Endothelial cell of umbilical vein (primary cell): ENCODE data around the gene MED15. TPM values are rescaled to one million over a fixed set of nuclear protein-coding genes. Genes with fewer than 3 reads are reported as not detected.

ENCODE experiments used
- BruUV-seq: library from RNA; stranded (reverse); fragments of 400-500 nt; replicated peaks from 2 replicates; lab custom pipeline; 2021; lab: Mats Ljungman, UMichigan
- CTCF ChIA-PET: fragments of 300-600, 350-600 bp; sonication (Branson Sonifier 250); formaldehyde crosslinking; loops from one replicate; lab custom pipeline; 2021; ENCODE audit warnings: antibody characterized with exemption, inconsistent platforms; lab: Charles Lee
- POLR2A ChIA-PET: fragments of 300-600, 350-600 bp; sonication (Branson Sonifier 250); formaldehyde crosslinking; loops from one replicate; lab custom pipeline; 2021; ENCODE audit warnings: antibody characterized with exemption, inconsistent platforms; lab: Charles Lee
- DNase-seq: peaks from one replicate; pipeline ENCODE4 v3.0.0-alpha.2; 2011; ENCODE audit warnings: low read depth, low spot score
- FAIRE-seq: peaks from 2 replicates; lab custom pipeline; 2011; peaks lifted over from hg19 to GRCh38; lab: Jason Lieb, UNC
- H2AFZ ChIP-seq: 2 replicates; pipeline ENCODE4 v1.6.0; 2012; ENCODE audit warnings: low read depth, low read length, control low read depth, inconsistent platforms
- H3K27ac ChIP-seq: 2 replicates; pipeline ENCODE4 v1.5.1; 2011; ENCODE audit warnings: low read depth, mild to moderate bottlenecking, control low read depth, low read length, moderate library complexity; ENCODE audit not compliant: insufficient read depth
- H3K27me3 ChIP-seq, 2 experiments: 2 replicates each; pipeline versions ENCODE4 v1.6.0 to v1.6.1; 2011; ENCODE audit warnings: low read length in 2 of 2, mixed read lengths in 1 of 2; ENCODE audit not compliant: control insufficient read depth in 2 of 2, insufficient read depth in 2 of 2
- H3K36me3 ChIP-seq, 2 experiments: 2 replicates in 1 of 2; 3 replicates in 1 of 2; pipeline ENCODE4 v1.5.1; 2011; ENCODE audit warnings: low read length in 2 of 2, mild to moderate bottlenecking in 1 of 2, moderate library complexity in 1 of 2; ENCODE audit not compliant: control insufficient read depth in 2 of 2, insufficient read depth in 2 of 2; ENCODE audit errors: extremely low read depth in 1 of 2
- H3K4me1 ChIP-seq: 3 replicates; pipeline ENCODE4 v1.5.1; 2011; ENCODE audit warnings: mild to moderate bottlenecking, low read length; ENCODE audit not compliant: control insufficient read depth, insufficient read depth; ENCODE audit errors: extremely low read depth
- H3K4me2 ChIP-seq: 2 replicates; pipeline ENCODE4 v1.6.1; 2011; ENCODE audit warnings: low read length, control low read depth, mixed read lengths; ENCODE audit not compliant: insufficient read depth
- H3K4me3 ChIP-seq, 3 experiments: fragments of 200-600 bp in 1 of 3; sonication (generic), shearing (Covaris generic) in 1 of 3; replicated peaks in 1 of 3; 2 replicates each; pipeline ENCODE4 v1.5.1; 2011 to 2016; ENCODE audit warnings: control low read depth in 3 of 3, low read length in 3 of 3, mild to moderate bottlenecking in 2 of 3, inconsistent platforms in 1 of 3, low read depth in 1 of 3, moderate library complexity in 1 of 3; ENCODE audit not compliant: insufficient read depth in 1 of 3
- H3K79me2 ChIP-seq: 2 replicates; pipeline ENCODE4 v1.6.0; 2012; ENCODE audit warnings: low read length, inconsistent platforms; ENCODE audit not compliant: control insufficient read depth, insufficient read depth
- H3K9ac ChIP-seq: replicated peaks from 2 replicates; pipeline ENCODE3; 2011; ENCODE audit warnings: low read length, control low read depth; ENCODE audit not compliant: insufficient read depth; ENCODE audit errors: extremely low read depth
- H3K9me1 ChIP-seq: replicated peaks from 3 replicates; pipeline ENCODE4 v1.6.0; 2011; ENCODE audit warnings: mild to moderate bottlenecking, low read length; ENCODE audit not compliant: control insufficient read depth, insufficient read depth; ENCODE audit errors: extremely low read depth
- H3K9me3 ChIP-seq: replicated peaks from 2 replicates; pipeline ENCODE4 v1.5.1; 2012; ENCODE audit warnings: low read length, inconsistent platforms; ENCODE audit not compliant: control insufficient read depth, insufficient read depth
- H4K20me1 ChIP-seq: replicated peaks from 2 replicates; pipeline ENCODE3; 2011; ENCODE audit warnings: mild to moderate bottlenecking, low read length; ENCODE audit not compliant: control insufficient read depth, insufficient read depth; ENCODE audit errors: extremely low read depth
- CTCF ChIP-seq, 2 donors: IDR thresholded peaks; 1 replicate in 1 of 2; 2 replicates in 1 of 2; pipeline ENCODE4 v1.5.1; 2011; ENCODE audit warnings: low read length in 2 of 2, mild to moderate bottlenecking in 2 of 2, moderate library complexity in 2 of 2, control low read depth in 1 of 2, inconsistent platforms in 1 of 2, low read depth in 1 of 2; ENCODE audit not compliant: insufficient read depth in 1 of 2; ENCODE audit errors: extremely low read depth in 1 of 2
- EZH2 ChIP-seq: IDR thresholded peaks from 2 replicates; pipeline ENCODE4 v1.6.1; 2012; ENCODE audit warnings: borderline replicate concordance, low read depth, mild to moderate bottlenecking, moderate library complexity, low read length, inconsistent platforms; ENCODE audit not compliant: severe bottlenecking
- FOS ChIP-seq: IDR thresholded peaks from 2 replicates; pipeline ENCODE4 v1.6.1; 2011; ENCODE audit warnings: mild to moderate bottlenecking, low read length, moderate library complexity, borderline replicate concordance; ENCODE audit not compliant: insufficient read depth
- GATA2 ChIP-seq: IDR thresholded peaks from 2 replicates; pipeline ENCODE4 v1.7.0; 2011; ENCODE audit warnings: low read depth, mild to moderate bottlenecking, moderate library complexity, mixed read lengths, low read length; ENCODE audit not compliant: insufficient read length, insufficient read depth
- JUN ChIP-seq: IDR thresholded peaks from 2 replicates; pipeline ENCODE4 v1.6.1; 2011; ENCODE audit warnings: borderline replicate concordance, low read depth; ENCODE audit not compliant: insufficient read length, insufficient read depth
- MAX ChIP-seq: IDR thresholded peaks from 2 replicates; pipeline ENCODE4 v1.6.1; 2011; ENCODE audit not compliant: insufficient read depth, insufficient read length
- MYC ChIP-seq: IDR thresholded peaks from one replicate; pipeline ENCODE4 v1.6.1; 2011; ENCODE audit warnings: mild to moderate bottlenecking, low read depth, low read length
- POLR2A ChIP-seq: IDR thresholded peaks from 2 replicates; pipeline ENCODE4 v1.6.1; 2012; ENCODE audit warnings: low read depth, mild to moderate bottlenecking, control low read depth, low read length
- POLR2AphosphoS5 ChIP-seq: IDR thresholded peaks from 2 replicates; pipeline ENCODE4 v1.6.1; 2012; ENCODE audit warnings: low read depth, mild to moderate bottlenecking, control low read depth, low read length, moderate library complexity; ENCODE audit not compliant: insufficient read depth
- dilution Hi-C: fragments of 300-500 bp; cut with MboI; formaldehyde crosslinking; loops from one replicate; pipeline ENCODE4 v1.15.0; 2019; ENCODE audit warnings: low sequenced_read_pairs; ENCODE audit not compliant: extremely low pct_ligation_motif_present
- intact Hi-C: fragments of 100-400 bp; cut with micrococcal nuclease; formaldehyde crosslinking; loops from one replicate; pipeline ENCODE4 v1.10.0; 2022
- polyA plus RNA-seq, 4 experiments: library from polyadenylated mRNA; depleted of rRNA in 3 of 4; stranded (reverse) in 3 of 4; unstranded in 1 of 4; fragments of >200 nt; gene quantifications; 2 replicates each; pipeline versions ENCODE4 v1.2.1 to v1.2.3, GENCODE V29; 2011 to 2012; ENCODE audit warnings: missing spikeins in 1 of 4
- total RNA-seq: library from RNA; stranded (reverse); gene quantifications from 2 replicates; pipeline ENCODE4 v1.2.3, GENCODE V29; 2021

Gene MED15
- total and polyA plus RNA-seq, 2 donors (not counting 3 experiments of a cell fraction or from before 2014, with no cell fraction given), result 68.1 to 138 TPM

- peaks cover 17 to 18% of the 10 kb centered on the region in 2 experiments for H3K36me3 ChIP-seq
- no peaks in the 10 kb centered on the region for H3K9me1 ChIP-seq
- peaks cover 55% of the 10 kb centered on the region for H3K4me1 ChIP-seq
- H4K20me1 ChIP-seq, result no peaks in the 10 kb centered on the region
- H3K27me3 ChIP-seq, result no peaks in the 10 kb centered on the region
- intact Hi-C loops (no loop called here), dilution Hi-C loops (no loop called here)
- TF ChIP-seq MYC, result no peak
- no peak for TF ChIP-seq POLR2A
- no peak for TF ChIP-seq CTCF (IDR thresholded peaks at IDR 0.05; ENCODE audit: extremely low read depth in 1 of 2, insufficient read depth in 1 of 2, low read depth in 1 of 2, low read length in 2 of 2)
- no peak for TF ChIP-seq GATA2
- no peak for TF ChIP-seq MAX
- TF ChIP-seq JUN, result no peak
- TF ChIP-seq EZH2, result no peak
- TF ChIP-seq POLR2AphosphoS5, result no peak
- TF ChIP-seq FOS, result no peak
- ChIA-PET POLR2A (no interaction called here), CTCF (interaction anchor here (3.4 kb wide), 1 partner anchor 11 kb away, joined by 18 read pairs; no protein-coding TSS in a partner anchor)
- H3K4me3 ChIP-seq, result no peak overlapping the region
- BruUV-seq, result no TSS peak
- DNase-seq, result no peak
- peaks cover 79% of the 10 kb centered on the region for H3K79me2 ChIP-seq
- FAIRE-seq, result no peak
- H3K27ac ChIP-seq, result peak overlapping the region; percentile 80
- H3K9me3 ChIP-seq, result no peaks in the 10 kb centered on the region
- no peak overlapping the region for H2AFZ ChIP-seq
- H3K9ac ChIP-seq, result no peak overlapping the region
- no peak overlapping the region for H3K4me2 ChIP-seq
Measured at GRCh38 chr22:20553947-20554741, 46.7 kb downstream of the MED15 start.
